Measurements from ENCODE around the gene CACNA1A. TPM values are rescaled to one million over a fixed set of nuclear protein-coding genes. Genes with fewer than 3 reads are reported as not detected.

CACNA1A gene
- total and polyA plus RNA-seq, 2 of the 13 experiments (the other 11 are each of a cell fraction or from before 2014, with no cell fraction given), result not detected

- peaks cover 0 to 5% of the 10 kb centered on the region in 2 experiments; a peak in 2 of 5 replicates for H3K27me3 ChIP-seq (ENCODE audit: control insufficient read depth in 1 of 2, insufficient read depth in 2 of 2, low read length in 2 of 2)
- H3K4me1 ChIP-seq (ENCODE audit: insufficient read depth, low read length), result no peaks in the 10 kb centered on the region
- no peak overlapping the region for H3K9ac ChIP-seq (ENCODE audit: insufficient read depth, low read depth, low read length)
- ATAC-seq (no peak), FAIRE-seq (no peak), DNase-seq (ENCODE audit: low spot score) (no peak)
- H3K79me2 ChIP-seq (ENCODE audit: insufficient read depth, low read length), result no peaks in the 10 kb centered on the region
- no peaks in the 10 kb centered on the region for H3K36me3 ChIP-seq (replicated peaks in 1 of 2; ENCODE audit: control insufficient read depth in 1 of 2, insufficient read depth in 2 of 2, low read length in 2 of 2)
- H2AFZ ChIP-seq (ENCODE audit: low read length), result no peak overlapping the region
- H3K4me3 ChIP-seq (replicated peaks in 1 of 3; ENCODE audit: insufficient read depth in 1 of 3, low read depth in 2 of 3, low read length in 3 of 3), result no peak overlapping the region
- in situ Hi-C loops (cut with HindIII; ENCODE audit: extremely low pct_ligation_motif_present, low pct_unique_long_range_greater_than_20kb) (no loop called here), intact Hi-C loops (cut with micrococcal nuclease; ENCODE audit: unreplicated experiment) (no loop called here)
- H3K9me3 ChIP-seq (ENCODE audit: low read length), result no peaks in the 10 kb centered on the region
- H3K27ac ChIP-seq (ENCODE audit: extremely low read length, insufficient read depth, low read length), result no peak overlapping the region
- POLR2A ChIA-PET, result no interaction called here
- no TSS peak for BruUV-seq (replicated peaks)
- TF ChIP-seq EED (CRISPR knock-in tag; IDR thresholded peaks at IDR 0.05) (no peak), TMF1 (CRISPR knock-in tag; IDR thresholded peaks at IDR 0.05; ENCODE audit: low read depth) (no peak)
- no peak overlapping the region for H3K4me2 ChIP-seq (ENCODE audit: low read depth, low read length)
- CTCF ChIA-PET (ENCODE audit: low intra/inter-chr PET ratio, low total read pairs), result no interaction called here
- no peaks in the 10 kb centered on the region for H4K20me1 ChIP-seq (ENCODE audit: insufficient read depth, low read length)
- WGBS (ENCODE audit: low lambda C conversion rate), result 22% methylated on average over 5 of the region's 5 CpGs
These were observed 106.5 kb downstream of the CACNA1A start for GRCh38 chr19:13399746-13400145.

GRCh38 chr19:13398780-13399726 lies 107.2 kb downstream of the CACNA1A start:
- ChIA-PET CTCF (ENCODE audit: low intra/inter-chr PET ratio, low total read pairs) (no interaction called here), POLR2A (no interaction called here)
- ATAC-seq (no peak), FAIRE-seq (no peak), DNase-seq (ENCODE audit: low spot score) (no peak)
- Histone ChIP-seq H2AFZ (ENCODE audit: low read length) (no peak overlapping the region), H4K20me1 (ENCODE audit: insufficient read depth, low read length) (no peaks in the 10 kb centered on the region), H3K4me1 (ENCODE audit: insufficient read depth, low read length) (no peaks in the 10 kb centered on the region), H3K9me3 (ENCODE audit: low read length) (no peaks in the 10 kb centered on the region), H3K4me2 (ENCODE audit: low read depth, low read length) (no peak overlapping the region), H3K4me3 (replicated peaks in 1 of 3; ENCODE audit: insufficient read depth in 1 of 3, low read depth in 2 of 3, low read length in 3 of 3) (no peak overlapping the region), H3K9ac (ENCODE audit: insufficient read depth, low read depth, low read length) (no peak overlapping the region), H3K27me3 (ENCODE audit: control insufficient read depth in 1 of 2, insufficient read depth in 2 of 2, low read length in 2 of 2) (peaks cover 0 to 5% of the 10 kb centered on the region in 2 experiments; a peak in 2 of 5 replicates), H3K36me3 (replicated peaks in 1 of 2; ENCODE audit: control insufficient read depth in 1 of 2, insufficient read depth in 2 of 2, low read length in 2 of 2) (no peaks in the 10 kb centered on the region), H3K27ac (ENCODE audit: extremely low read length, insufficient read depth, low read length) (no peak overlapping the region), H3K79me2 (ENCODE audit: insufficient read depth, low read length) (no peaks in the 10 kb centered on the region)
- intact Hi-C loops (cut with micrococcal nuclease; ENCODE audit: unreplicated experiment), result no loop called here
- in situ Hi-C loops (cut with HindIII; ENCODE audit: extremely low pct_ligation_motif_present, low pct_unique_long_range_greater_than_20kb), result no loop called here
- no TSS peak for BruUV-seq (replicated peaks)
- WGBS (ENCODE audit: low lambda C conversion rate), result 11% methylated on average over 8 of the region's 10 CpGs
- TF ChIP-seq TSC22D2 (CRISPR knock-in tag; IDR thresholded peaks at IDR 0.05; ENCODE audit: borderline replicate concordance), result no peak
- no peak for TF ChIP-seq BCL3 (CRISPR knock-in tag; IDR thresholded peaks at IDR 0.05)
- TF ChIP-seq NR3C1 (CRISPR knock-in tag; IDR thresholded peaks at IDR 0.05), result no peak
- no peak for TF ChIP-seq CBX5 (CRISPR knock-in tag; IDR thresholded peaks at IDR 0.05; ENCODE audit: borderline replicate concordance)
- TF ChIP-seq PBX2 (CRISPR knock-in tag; IDR thresholded peaks at IDR 0.05), result no peak
- no peak for TF ChIP-seq ZNF503 (CRISPR knock-in tag; IDR thresholded peaks at IDR 0.05)
- TF ChIP-seq SP140L (CRISPR knock-in tag; IDR thresholded peaks at IDR 0.05; ENCODE audit: borderline replicate concordance), result no peak
- TF ChIP-seq ZBTB14 (CRISPR knock-in tag; IDR thresholded peaks at IDR 0.05), result no peak
- TF ChIP-seq FOXM1 (CRISPR knock-in tag; IDR thresholded peaks at IDR 0.05), result no peak

Data from HepG2 (cell line).